SK-N-MC (cell line): ENCODE results near the gene PARD3B.
"Not testable (repeated sequence)": the region's sequence is repeated elsewhere in the genome, so short reads cannot be mapped to it uniquely, and the experiment has no call there.

Experiments
- DNase-seq: peaks from one replicate; pipeline ENCODE4 v3.0.0-alpha.2; 2011; ENCODE audit warnings: low read depth, low spot score
- H3K27ac ChIP-seq: fragments of 200-600 bp; sonication (generic); 2 replicates; pipeline ENCODE4 v1.5.1; 2016; ENCODE audit warnings: mixed run types
- H3K36me3 ChIP-seq: fragments of 200-600 bp; sonication (generic); 2 replicates; pipeline ENCODE4 v1.6.1; 2017; ENCODE audit warnings: antibody characterized with exemption, low read length, mixed read lengths; ENCODE audit not compliant: insufficient read depth
- H3K4me3 ChIP-seq: fragments of 200-600 bp; sonication (generic); 2 replicates; pipeline ENCODE4 v1.5.1; 2016
- H3K9ac ChIP-seq: fragments of 200-600 bp; sonication (generic); 2 replicates; pipeline ENCODE4 v1.8.0; 2017; ENCODE audit warnings: mixed run types, mixed read lengths; ENCODE audit not compliant: insufficient read length
- H3K9me3 ChIP-seq: fragments of 200-600 bp; sonication (generic); 2 replicates; pipeline ENCODE4 v1.6.1; 2017; ENCODE audit warnings: low read depth, mild to moderate bottlenecking, antibody characterized with exemption, low read length, moderate library complexity, mixed read lengths
- EZH2 ChIP-seq: fragments of 200-600 bp; sonication (generic); IDR thresholded peaks from one replicate; pipeline ENCODE4 v1.6.1; 2017; ENCODE audit warnings: antibody characterized with exemption
- FOXP2 ChIP-seq: optimal IDR thresholded peaks from 2 replicates; pipeline ENCODE3; 2011; ENCODE audit warnings: mild to moderate bottlenecking, moderate library complexity; ENCODE audit not compliant: insufficient read depth; ENCODE audit errors: extremely low read length, control extremely low read depth
- POLR2AphosphoS5 ChIP-seq: IDR thresholded peaks from 2 replicates; pipeline ENCODE4 v1.6.1; 2012; ENCODE audit warnings: mild to moderate bottlenecking, low read depth, low read length, borderline replicate concordance

The PARD3B gene

DNA sequence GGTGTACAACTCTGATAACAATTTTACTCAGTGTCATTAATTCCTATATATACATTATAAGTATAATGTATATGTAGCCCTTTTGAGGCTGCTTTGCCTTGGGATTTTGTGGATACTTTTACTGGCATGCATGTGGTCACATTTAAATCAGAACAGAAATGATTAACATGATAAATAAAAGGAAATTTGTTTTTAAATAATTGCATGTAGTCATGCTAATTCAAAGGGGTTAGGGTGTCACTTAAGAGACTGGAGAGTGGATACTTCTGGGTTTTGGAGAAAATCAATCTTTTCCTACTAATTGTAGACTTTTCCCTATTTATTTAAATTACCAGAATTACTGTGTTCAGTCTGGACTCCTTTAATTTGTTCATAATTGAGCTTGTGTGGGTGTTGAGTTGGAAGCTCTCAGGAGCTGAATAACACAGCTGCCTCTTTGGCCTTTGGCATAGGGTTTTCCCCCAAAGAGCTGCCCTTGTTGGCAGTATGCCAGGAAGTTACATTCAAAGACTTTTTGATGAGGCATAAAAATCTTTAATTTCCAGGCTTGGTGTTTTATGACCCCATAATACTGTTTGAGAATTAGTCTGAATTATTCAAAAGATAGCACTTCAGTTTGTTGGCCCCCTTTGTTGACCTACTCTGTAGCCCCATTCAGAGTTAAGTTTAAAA, 652.3 kb downstream of the PARD3B start:
- DNase-seq, result no peak
- Histone ChIP-seq H3K9ac (no peak overlapping the region), H3K27ac (no peak overlapping the region), H3K9me3 (no peaks in the 10 kb centered on the region), H3K36me3 (no peaks in the 10 kb centered on the region), H3K4me3 (no peak overlapping the region)
- no peak for TF ChIP-seq EZH2
- TF ChIP-seq POLR2AphosphoS5, result no peak
- no peak for TF ChIP-seq FOXP2

DNA sequence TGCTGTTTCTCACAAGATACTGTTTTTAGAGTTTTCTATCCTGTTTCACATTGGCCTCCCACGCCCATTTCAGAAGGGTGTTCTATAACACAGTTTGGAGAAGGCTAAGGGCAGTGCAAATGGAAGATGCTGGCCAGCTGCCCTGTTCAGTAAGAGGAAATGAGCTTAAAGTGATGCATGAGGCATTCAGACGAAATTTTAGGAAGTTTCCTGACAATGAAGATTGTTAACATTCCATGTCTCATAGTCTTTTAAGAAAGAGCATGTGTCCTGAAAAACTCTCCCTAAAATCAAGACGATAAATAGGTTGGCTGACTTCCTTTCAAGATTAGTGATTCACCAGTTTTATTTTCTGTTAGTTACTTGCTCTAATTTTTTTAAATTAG, 652.9 kb downstream of the PARD3B start:
- H3K27ac ChIP-seq, result no peak overlapping the region
- H3K9ac ChIP-seq, result no peak overlapping the region
- H3K4me3 ChIP-seq, result no peak overlapping the region
- TF ChIP-seq POLR2AphosphoS5 (no peak), FOXP2 (no peak), EZH2 (no peak)
- no peaks in the 10 kb centered on the region for H3K36me3 ChIP-seq
- no peaks in the 10 kb centered on the region for H3K9me3 ChIP-seq
- DNase-seq, result no peak

DNA sequence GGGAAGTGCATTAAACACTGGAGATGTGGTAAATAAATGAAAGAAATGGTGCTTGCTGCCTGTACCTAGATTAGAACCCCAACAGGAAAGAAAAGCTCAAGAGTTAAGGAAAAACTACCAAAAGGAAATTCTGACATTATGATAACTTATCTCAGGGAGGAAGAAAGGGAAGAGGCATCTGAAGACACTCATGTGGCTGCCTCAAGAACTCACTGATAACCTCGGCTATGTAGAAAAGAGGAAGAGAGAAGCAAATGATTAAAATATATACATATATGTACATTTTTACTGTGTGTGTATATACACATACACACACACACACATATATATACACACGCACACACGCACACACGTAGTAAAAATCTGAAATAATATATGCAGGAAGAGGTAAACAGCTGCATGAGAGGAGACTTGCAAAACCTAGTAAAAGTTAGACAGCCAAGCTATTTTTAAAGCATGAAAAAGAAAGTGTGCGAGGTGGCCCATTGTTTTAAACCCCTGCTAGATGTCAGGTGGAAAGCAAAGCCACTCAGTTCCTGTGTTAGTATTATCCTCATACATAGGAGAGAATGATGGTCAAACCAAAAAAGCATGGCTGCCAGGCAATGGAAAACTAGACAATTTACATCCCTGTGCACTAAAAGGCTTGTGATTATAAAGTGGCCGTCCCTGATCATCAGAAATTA, 654.0 kb downstream of the PARD3B start:
- no peak overlapping the region for H3K4me3 ChIP-seq
- no peaks in the 10 kb centered on the region for H3K36me3 ChIP-seq
- no peaks in the 10 kb centered on the region for H3K9me3 ChIP-seq
- no peak overlapping the region for H3K9ac ChIP-seq
- H3K27ac ChIP-seq, result no peak overlapping the region
- TF ChIP-seq POLR2AphosphoS5 (no peak), FOXP2 (no peak), EZH2 (no peak)
- DNase-seq, result no peak

DNA sequence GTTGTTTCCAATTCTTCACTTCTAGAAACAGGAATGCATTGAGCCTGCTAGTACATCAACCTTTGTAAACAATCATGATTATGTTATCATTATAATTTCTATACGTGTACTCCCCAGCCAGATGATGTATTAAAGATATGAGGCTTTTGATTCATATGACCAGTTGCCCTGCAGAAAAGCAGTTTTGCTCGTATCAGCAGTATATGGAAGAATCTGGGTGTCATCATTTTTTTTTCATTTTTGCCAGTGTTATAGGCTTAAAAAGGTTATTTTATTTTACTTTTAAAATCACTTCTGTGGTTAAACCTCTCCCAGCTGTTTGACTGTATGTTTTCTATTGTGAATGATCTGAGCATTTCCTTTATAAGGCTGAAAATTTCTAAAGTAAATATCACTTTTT, 665.2 kb downstream of the PARD3B start:
- H3K9me3 ChIP-seq, result no peaks in the 10 kb centered on the region
- no peak overlapping the region for H3K27ac ChIP-seq
- no peak overlapping the region for H3K9ac ChIP-seq
- no peak for DNase-seq
- no peak for TF ChIP-seq EZH2
- no peak for TF ChIP-seq FOXP2
- no peak for TF ChIP-seq POLR2AphosphoS5
- H3K4me3 ChIP-seq, result no peak overlapping the region
- H3K36me3 ChIP-seq, result no peaks in the 10 kb centered on the region

DNA sequence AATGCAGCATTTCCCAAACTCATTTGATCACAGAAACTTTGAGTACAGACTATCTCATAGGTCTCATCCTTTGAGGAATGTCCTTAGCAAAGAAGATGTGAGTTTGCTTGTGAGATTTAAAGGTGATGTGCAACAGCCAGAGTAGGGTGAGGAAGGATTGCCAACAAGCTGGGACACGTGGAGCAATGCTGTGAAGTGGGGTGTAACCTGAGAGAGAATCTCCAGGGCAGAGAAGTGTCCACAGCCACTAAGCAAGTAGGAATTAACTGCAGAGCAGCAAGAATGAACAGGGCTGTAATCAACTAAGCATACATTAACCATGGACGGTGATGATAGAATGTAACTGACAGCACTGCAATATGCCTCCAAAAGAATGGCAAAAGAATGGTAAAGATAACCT, 667.1 kb downstream of the PARD3B start:
- DNase-seq, result no peak
- Histone ChIP-seq H3K27ac (no peak overlapping the region), H3K4me3 (no peak overlapping the region), H3K36me3 (no peaks in the 10 kb centered on the region), H3K9me3 (no peaks in the 10 kb centered on the region), H3K9ac (no peak overlapping the region)
- TF ChIP-seq EZH2, result no peak

DNA sequence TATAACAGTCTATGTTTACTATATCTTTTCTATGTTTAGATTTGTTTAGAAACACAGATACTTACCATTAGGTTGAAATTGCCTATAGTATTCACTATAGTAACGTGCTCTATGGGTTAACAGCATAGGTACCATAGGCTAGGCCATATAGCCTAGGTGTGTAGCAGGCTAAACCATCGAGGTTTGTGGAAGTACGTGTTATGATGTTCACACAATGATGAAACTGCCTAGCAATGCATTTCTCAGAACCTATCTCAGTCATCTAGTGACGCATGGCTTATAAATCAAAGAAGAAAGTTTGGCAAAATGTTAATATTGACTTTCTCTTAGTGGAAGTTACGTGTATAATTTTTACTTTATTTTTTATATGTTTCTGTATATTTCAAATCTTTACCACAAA, 670.8 kb downstream of the PARD3B start:
- Histone ChIP-seq H3K9ac (no peak overlapping the region), H3K4me3 (no peak overlapping the region), H3K36me3 (no peaks in the 10 kb centered on the region), H3K9me3 (no peaks in the 10 kb centered on the region), H3K27ac (no peak overlapping the region)
- no peak for DNase-seq
- TF ChIP-seq FOXP2, result no peak
- no peak for TF ChIP-seq EZH2
- no peak for TF ChIP-seq POLR2AphosphoS5

DNA sequence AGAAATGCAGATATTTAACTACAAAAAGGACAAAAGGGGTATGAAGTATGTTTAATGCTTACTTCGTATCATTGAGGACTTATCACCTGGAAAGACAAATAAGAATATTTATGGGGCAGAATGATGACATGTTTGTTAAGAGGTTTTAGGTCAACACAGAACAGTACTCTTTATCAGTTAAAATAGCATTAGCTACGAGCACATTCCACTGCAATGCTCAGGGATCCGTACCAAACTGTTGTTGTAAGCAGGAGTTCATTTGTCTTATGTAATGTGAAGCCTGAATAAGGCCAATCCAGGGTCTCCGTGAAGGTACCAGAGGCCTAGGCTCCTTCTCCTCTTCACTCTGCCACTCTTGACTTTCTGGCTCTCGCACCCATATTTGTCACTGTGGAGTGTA, 671.3 kb downstream of the PARD3B start:
- TF ChIP-seq EZH2 (no peak), FOXP2 (no peak)
- DNase-seq, result no peak
- no peak overlapping the region for H3K27ac ChIP-seq
- no peak overlapping the region for H3K4me3 ChIP-seq
- H3K36me3 ChIP-seq, result no peaks in the 10 kb centered on the region
- H3K9me3 ChIP-seq, result no peaks in the 10 kb centered on the region
- no peak overlapping the region for H3K9ac ChIP-seq

DNA sequence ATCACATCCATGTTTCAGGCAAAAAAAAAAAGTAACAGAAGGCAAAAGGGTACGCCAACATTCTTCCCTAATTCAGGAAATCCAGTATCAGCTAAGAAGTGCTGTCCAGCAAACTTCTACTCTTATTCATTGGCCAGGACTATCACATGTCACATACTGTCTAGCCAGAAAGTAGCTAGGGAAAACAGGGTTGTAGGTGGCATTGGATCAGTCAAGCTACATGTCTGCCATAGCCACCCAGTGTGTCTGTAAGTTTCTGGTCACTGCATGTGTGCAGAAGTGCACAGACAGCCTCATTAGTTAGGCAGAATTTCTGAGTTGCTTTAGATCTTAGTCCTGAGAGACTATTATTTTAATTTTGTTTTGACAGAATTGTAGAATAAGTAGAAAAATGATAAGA, 671.7 kb downstream of the PARD3B start:
- DNase-seq, result no peak
- TF ChIP-seq FOXP2, result no peak
- no peak for TF ChIP-seq POLR2AphosphoS5
- no peak for TF ChIP-seq EZH2
- no peaks in the 10 kb centered on the region for H3K36me3 ChIP-seq

DNA sequence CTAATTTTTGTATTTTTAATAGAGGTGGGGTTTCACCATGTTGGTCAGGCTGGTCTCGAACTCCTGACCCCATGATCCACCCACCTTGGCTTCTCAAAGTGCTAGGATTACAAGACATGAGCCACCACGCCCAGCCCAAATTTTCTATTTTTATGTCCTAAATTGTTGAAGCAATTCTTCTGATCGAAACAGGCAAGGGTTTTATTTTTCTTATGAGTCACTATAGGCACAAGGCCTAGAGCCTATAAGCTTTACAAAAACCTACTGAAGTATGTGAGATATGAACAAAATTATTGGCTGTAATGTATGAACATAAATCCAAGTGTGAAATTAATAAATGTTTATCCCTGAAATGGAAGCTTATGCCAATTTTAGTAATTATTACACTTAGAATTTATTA, 672.8 kb downstream of the PARD3B start:
- no peaks in the 10 kb centered on the region for H3K9me3 ChIP-seq
- DNase-seq, result no peak
- H3K9ac ChIP-seq, result no peak overlapping the region
- no peak overlapping the region for H3K27ac ChIP-seq
- no peak overlapping the region for H3K4me3 ChIP-seq
- no peak for TF ChIP-seq EZH2
- no peak for TF ChIP-seq POLR2AphosphoS5
- no peak for TF ChIP-seq FOXP2
- H3K36me3 ChIP-seq, result no peaks in the 10 kb centered on the region

More for the DNA sequence above, 671.7 kb downstream of the PARD3B start:
- H3K4me3 ChIP-seq, result no peak overlapping the region
- H3K9ac ChIP-seq, result no peak overlapping the region
- H3K9me3 ChIP-seq, result no peaks in the 10 kb centered on the region
- no peak overlapping the region for H3K27ac ChIP-seq

DNA sequence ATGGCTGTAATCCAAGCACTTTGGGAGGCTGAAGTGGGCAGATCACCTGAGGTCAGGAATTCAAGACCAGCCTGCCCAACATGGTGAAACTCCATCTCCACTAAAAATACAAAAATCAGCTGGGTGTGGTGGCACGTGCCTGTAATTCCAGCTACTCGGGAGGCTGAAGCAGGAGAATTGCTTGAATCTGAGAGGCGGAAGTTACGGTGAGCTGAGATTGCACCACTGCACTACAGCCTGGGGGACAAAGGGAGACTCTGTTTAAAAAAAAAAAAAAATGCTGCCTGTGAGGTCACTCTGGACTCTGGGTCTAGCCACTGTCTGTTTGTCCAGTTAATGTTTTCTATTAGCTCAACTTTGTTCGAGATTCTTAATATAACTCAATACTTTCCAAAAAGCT, 673.5 kb downstream of the PARD3B start:
- DNase-seq, H3K27ac ChIP-seq, H3K9me3 ChIP-seq, H3K4me3 ChIP-seq, H3K9ac ChIP-seq, H3K36me3 ChIP-seq: not testable (repeated sequence)
